ENCODE results near the gene SCGB1D2.

The SCGB1D2 gene

GRCh38 chr11:62256281-62256680 is 14.2 kb downstream of the SCGB1D2 start:
- Histone ChIP-seq H3K9me3 (ENCODE audit: control insufficient read depth, insufficient read depth, low read length) (peaks cover 4% of the 10 kb centered on the region), H3K27ac (ENCODE audit: low read length) (no peak overlapping the region), H3K27me3 (ENCODE audit: control insufficient read depth, insufficient read depth, low read length) (no peaks in the 10 kb centered on the region), H3K36me3 (ENCODE audit: control insufficient read depth, insufficient read depth, low read length) (no peaks in the 10 kb centered on the region), H3K4me3 (ENCODE audit: low read length) (no peak overlapping the region), H3K4me1 (ENCODE audit: control insufficient read depth, insufficient read depth, low read length) (0 out of 2 replicates have a peak, but pooled peaks cover 1% of the 10 kb centered on the region)
- no peak for DNase-seq (ENCODE audit: low read depth, low spot score)
- no CpG with 5 or more reads among the region's 2 CpGs for WGBS (ENCODE audit: insufficient coverage, insufficient read length)

GRCh38 chr11:62260261-62260953 is 18.4 kb downstream of the SCGB1D2 start:
- H3K36me3 ChIP-seq (ENCODE audit: control insufficient read depth, insufficient read depth, low read length) = no peaks in the 10 kb centered on the region
- DNase-seq (ENCODE audit: low read depth, low spot score) = no peak
- H3K4me1 ChIP-seq (ENCODE audit: control insufficient read depth, insufficient read depth, low read length) = 0 out of 2 replicates have a peak, but pooled peaks cover 1% of the 10 kb centered on the region
- no peak overlapping the region for H3K27ac ChIP-seq (ENCODE audit: low read length)
- H3K27me3 ChIP-seq (ENCODE audit: control insufficient read depth, insufficient read depth, low read length) = no peaks in the 10 kb centered on the region
- H3K9me3 ChIP-seq (ENCODE audit: control insufficient read depth, insufficient read depth, low read length) = no peaks in the 10 kb centered on the region
- H3K4me3 ChIP-seq (ENCODE audit: low read length) = no peak overlapping the region
- no CpG with 5 or more reads among the region's 6 CpGs for whole genome bisulfite sequencing (ENCODE audit: insufficient coverage, insufficient read length)

GRCh38 chr11:62264004-62264403 is 22.0 kb downstream of the SCGB1D2 start:
- H3K27me3 ChIP-seq (ENCODE audit: control insufficient read depth, insufficient read depth, low read length) = no peaks in the 10 kb centered on the region
- H3K27ac ChIP-seq (ENCODE audit: low read length) = no peak overlapping the region
- WGBS (ENCODE audit: insufficient coverage, insufficient read length) = no CpG with 5 or more reads among the region's 1 CpG
- no peak for DNase-seq (ENCODE audit: low read depth, low spot score)
- H3K4me3 ChIP-seq (ENCODE audit: low read length) = no peak overlapping the region
- H3K36me3 ChIP-seq (ENCODE audit: control insufficient read depth, insufficient read depth, low read length) = no peaks in the 10 kb centered on the region
- H3K4me1 ChIP-seq (ENCODE audit: control insufficient read depth, insufficient read depth, low read length) = 0 out of 2 replicates have a peak, but pooled peaks cover 1% of the 10 kb centered on the region
- no peaks in the 10 kb centered on the region for H3K9me3 ChIP-seq (ENCODE audit: control insufficient read depth, insufficient read depth, low read length)

GRCh38 chr11:62266558-62266957 is 24.5 kb downstream of the SCGB1D2 start:
- Histone ChIP-seq H3K27ac (ENCODE audit: low read length) (no peak overlapping the region), H3K27me3 (ENCODE audit: control insufficient read depth, insufficient read depth, low read length) (no peaks in the 10 kb centered on the region), H3K4me3 (ENCODE audit: low read length) (no peak overlapping the region), H3K4me1 (ENCODE audit: control insufficient read depth, insufficient read depth, low read length) (no peaks in the 10 kb centered on the region), H3K36me3 (ENCODE audit: control insufficient read depth, insufficient read depth, low read length) (no peaks in the 10 kb centered on the region), H3K9me3 (ENCODE audit: control insufficient read depth, insufficient read depth, low read length) (no peaks in the 10 kb centered on the region)
- WGBS (ENCODE audit: insufficient coverage, insufficient read length) = no CpG with 5 or more reads among the region's 4 CpGs
- no peak for DNase-seq (ENCODE audit: low read depth, low spot score)

GRCh38 chr11:62267050-62267449 is 25.0 kb downstream of the SCGB1D2 start:
- no peaks in the 10 kb centered on the region for H3K4me1 ChIP-seq (ENCODE audit: control insufficient read depth, insufficient read depth, low read length)
- no peak overlapping the region for H3K27ac ChIP-seq (ENCODE audit: low read length)
- DNase-seq (ENCODE audit: low read depth, low spot score) = no peak
- H3K9me3 ChIP-seq (ENCODE audit: control insufficient read depth, insufficient read depth, low read length) = no peaks in the 10 kb centered on the region
- H3K27me3 ChIP-seq (ENCODE audit: control insufficient read depth, insufficient read depth, low read length) = no peaks in the 10 kb centered on the region
- no peak overlapping the region for H3K4me3 ChIP-seq (ENCODE audit: low read length)
- no CpG with 5 or more reads among the region's 1 CpG for WGBS (ENCODE audit: insufficient coverage, insufficient read length)
- H3K36me3 ChIP-seq (ENCODE audit: control insufficient read depth, insufficient read depth, low read length) = no peaks in the 10 kb centered on the region

- Histone ChIP-seq H3K4me3 (ENCODE audit: low read length) (no peak overlapping the region), H3K9me3 (ENCODE audit: control insufficient read depth, insufficient read depth, low read length) (no peaks in the 10 kb centered on the region), H3K4me1 (ENCODE audit: control insufficient read depth, insufficient read depth, low read length) (no peaks in the 10 kb centered on the region), H3K27ac (ENCODE audit: low read length) (no peak overlapping the region), H3K27me3 (ENCODE audit: control insufficient read depth, insufficient read depth, low read length) (no peaks in the 10 kb centered on the region), H3K36me3 (ENCODE audit: control insufficient read depth, insufficient read depth, low read length) (no peaks in the 10 kb centered on the region)
- no peak for DNase-seq (ENCODE audit: low read depth, low spot score)
- no CpG with 5 or more reads among the region's 3 CpGs for WGBS (ENCODE audit: insufficient coverage, insufficient read length)
Observed at GRCh38 chr11:62267576-62267975, 25.5 kb downstream of the SCGB1D2 start.

GRCh38 chr11:62269654-62270278 is 27.7 kb downstream of the SCGB1D2 start, which contains the start of gene SCGB2A2:
TSS of gene SCGB2A2 (plus strand) at chr11:62270158. CDS start at chr11:62270217, 59 bp downstream.
- Histone ChIP-seq H3K4me3 (ENCODE audit: low read length) (no peak within 1 kb of the TSS), H3K27me3 (ENCODE audit: control insufficient read depth, insufficient read depth, low read length) (no peaks in the 10 kb centered on the region), H3K36me3 (ENCODE audit: control insufficient read depth, insufficient read depth, low read length) (no peaks in the 10 kb centered on the region), H3K27ac (ENCODE audit: low read length) (no peak within 1 kb of the TSS), H3K4me1 (ENCODE audit: control insufficient read depth, insufficient read depth, low read length) (peaks cover 2% of the 10 kb centered on the region; the same call in 1 of the 2 replicates), H3K9me3 (ENCODE audit: control insufficient read depth, insufficient read depth, low read length) (no peaks in the 10 kb centered on the region)
- no CpG with 5 or more reads among the region's 10 CpGs for WGBS (ENCODE audit: insufficient coverage, insufficient read length)
- DNase-seq (ENCODE audit: low read depth, low spot score) = no peak

GRCh38 chr11:62273284-62273683 is 31.2 kb downstream of the SCGB1D2 start:
- Histone ChIP-seq H3K36me3 (ENCODE audit: control insufficient read depth, insufficient read depth, low read length) (no peaks in the 10 kb centered on the region), H3K27me3 (ENCODE audit: control insufficient read depth, insufficient read depth, low read length) (no peaks in the 10 kb centered on the region), H3K4me1 (ENCODE audit: control insufficient read depth, insufficient read depth, low read length) (peaks cover 2% of the 10 kb centered on the region; the same call in 1 of the 2 replicates), H3K27ac (ENCODE audit: low read length) (no peak overlapping the region), H3K9me3 (ENCODE audit: control insufficient read depth, insufficient read depth, low read length) (no peaks in the 10 kb centered on the region), H3K4me3 (ENCODE audit: low read length) (no peak overlapping the region)
- no CpG with 5 or more reads among the region's 5 CpGs for WGBS (ENCODE audit: insufficient coverage, insufficient read length)
- no peak for DNase-seq (ENCODE audit: low read depth, low spot score)

- Histone ChIP-seq H3K27ac (ENCODE audit: low read length) (no peak overlapping the region), H3K4me1 (ENCODE audit: control insufficient read depth, insufficient read depth, low read length) (peaks cover 2% of the 10 kb centered on the region; the same call in 1 of the 2 replicates), H3K36me3 (ENCODE audit: control insufficient read depth, insufficient read depth, low read length) (no peaks in the 10 kb centered on the region), H3K4me3 (ENCODE audit: low read length) (no peak overlapping the region), H3K27me3 (ENCODE audit: control insufficient read depth, insufficient read depth, low read length) (no peaks in the 10 kb centered on the region), H3K9me3 (ENCODE audit: control insufficient read depth, insufficient read depth, low read length) (no peaks in the 10 kb centered on the region)
- WGBS (ENCODE audit: insufficient coverage, insufficient read length) = no CpG with 5 or more reads among the region's 7 CpGs
- no peak for DNase-seq (ENCODE audit: low read depth, low spot score)
Observed at GRCh38 chr11:62273789-62274275, 31.8 kb downstream of the SCGB1D2 start.

GRCh38 chr11:62280452-62280851 is 38.4 kb downstream of the SCGB1D2 start:
- Histone ChIP-seq H3K4me1 (ENCODE audit: control insufficient read depth, insufficient read depth, low read length) (no peaks in the 10 kb centered on the region), H3K4me3 (ENCODE audit: low read length) (no peak overlapping the region), H3K36me3 (ENCODE audit: control insufficient read depth, insufficient read depth, low read length) (no peaks in the 10 kb centered on the region), H3K27ac (ENCODE audit: low read length) (no peak overlapping the region), H3K9me3 (ENCODE audit: control insufficient read depth, insufficient read depth, low read length) (no peaks in the 10 kb centered on the region; the same call in 1 of the 2 replicates), H3K27me3 (ENCODE audit: control insufficient read depth, insufficient read depth, low read length) (no peaks in the 10 kb centered on the region)
- no peak for DNase-seq (ENCODE audit: low read depth, low spot score)

All from iPS DF 6.9 (cell line).